HepG2 (cell line): ENCODE measurements around the gene AKR1C3.

Experiments
- ATF7 ChIP-seq, 2 experiments: fragments of 450-650 bp in 1 of 2; sonication (generic) in 1 of 2; formaldehyde crosslinking in 1 of 2; IDR thresholded peaks; 2 replicates each; pipeline versions ENCODE4 v1.4.0 to v1.6.1; 2016 to 2020; ENCODE audit warnings: antibody characterized with exemption in 1 of 2, mild to moderate bottlenecking in 1 of 2, missing genetic modification reagents in 1 of 2
- E2F1 ChIP-seq: sonication (generic); formaldehyde crosslinking; IDR thresholded peaks from 2 replicates; pipeline ENCODE4 v1.5.0; 2020; ENCODE audit warnings: missing genetic modification reagents
- FOXM1 ChIP-seq: sonication (generic); formaldehyde crosslinking; IDR thresholded peaks from 2 replicates; pipeline ENCODE4 v1.5.0; 2020; ENCODE audit warnings: missing genetic modification reagents
- HCFC1 ChIP-seq: fragments of 150-350 bp; IDR thresholded peaks from 2 replicates; pipeline ENCODE4 v1.6.1; 2014; ENCODE audit warnings: low read depth, low read length
- POLR2A ChIP-seq, 2 experiments: IDR thresholded peaks; 2 replicates each; pipeline ENCODE4 v1.6.1; 2011; ENCODE audit warnings: low read depth in 2 of 2, low read length in 2 of 2, mild to moderate bottlenecking in 1 of 2, moderate library complexity in 1 of 2; ENCODE audit not compliant: insufficient read depth in 1 of 2
- PREB ChIP-seq: sonication (generic); formaldehyde crosslinking; IDR thresholded peaks from 2 replicates; pipeline ENCODE4 v1.4.0; 2020; ENCODE audit warnings: missing genetic modification reagents
- REST ChIP-seq, 2 experiments: IDR thresholded peaks; 2 replicates each; pipeline ENCODE4 v1.6.1; 2011 to 2012; ENCODE audit warnings: low read length in 2 of 2, borderline replicate concordance in 1 of 2, low read depth in 1 of 2, mild to moderate bottlenecking in 1 of 2, moderate library complexity in 1 of 2
- SP4 ChIP-seq: sonication (generic); formaldehyde crosslinking; IDR thresholded peaks from 2 replicates; pipeline ENCODE4 v1.8.1; 2023; ENCODE audit warnings: mild to moderate bottlenecking, missing genetic modification reagents
- TEAD2 ChIP-seq: sonication (generic); formaldehyde crosslinking; IDR thresholded peaks from 2 replicates; pipeline ENCODE4 v1.9.0; 2021; ENCODE audit warnings: missing genetic modification reagents
- UBTF ChIP-seq: sonication (generic); formaldehyde crosslinking; IDR thresholded peaks from 2 replicates; pipeline ENCODE4 v1.4.0; 2020; ENCODE audit warnings: mild to moderate bottlenecking, missing genetic modification reagents
- ZNF260 ChIP-seq: sonication (generic); formaldehyde crosslinking; IDR thresholded peaks from 2 replicates; pipeline ENCODE4 v1.4.0; 2020; ENCODE audit warnings: missing genetic modification reagents, low read depth, mild to moderate bottlenecking, borderline replicate concordance
- ZNF317 ChIP-seq: sonication (generic); formaldehyde crosslinking; IDR thresholded peaks from 2 replicates; pipeline ENCODE4 v1.5.0; 2020; ENCODE audit warnings: mild to moderate bottlenecking, missing genetic modification reagents
- ZNF530 ChIP-seq: sonication (generic); formaldehyde crosslinking; IDR thresholded peaks from 2 replicates; pipeline ENCODE4 v1.5.0; 2020; ENCODE audit warnings: low read depth, mild to moderate bottlenecking, missing genetic modification reagents

- no peak for TF ChIP-seq POLR2A (IDR thresholded peaks at IDR 0.05; ENCODE audit: insufficient read depth in 1 of 2, low read depth in 2 of 2, low read length in 2 of 2)
- TF ChIP-seq ATF7 (IDR thresholded peaks at IDR 0.05): no peak
- no peak for TF ChIP-seq ATF7 (CRISPR knock-in tag; IDR thresholded peaks at IDR 0.05)
- TF ChIP-seq E2F1: no peak
- TF ChIP-seq TEAD2: no peak
- no peak for TF ChIP-seq ZNF530 (CRISPR knock-in tag)
- no peak for TF ChIP-seq REST (IDR thresholded peaks at IDR 0.05; ENCODE audit: borderline replicate concordance in 1 of 2, low read depth in 1 of 2, low read length in 2 of 2)
- TF ChIP-seq FOXM1 (CRISPR knock-in tag): no peak
- no peak for TF ChIP-seq ZNF317 (CRISPR knock-in tag)
- no peak for TF ChIP-seq ZNF260 (CRISPR knock-in tag)
- no peak for TF ChIP-seq SP4 (CRISPR knock-in tag)
- TF ChIP-seq HCFC1: no peak
- no peak for TF ChIP-seq UBTF
- no peak for TF ChIP-seq PREB (CRISPR knock-in tag)
Observed at GRCh38 chr10:5117026-5117425, 22.8 kb downstream of the AKR1C3 start.
